HG03045 (cell line): ENCODE data around the gene LUZP2.

ENCODE experiments used
- ATAC-seq: cut with Tn5 transposase; IDR thresholded peaks from one replicate; pipeline ENCODE4 v1.9.1; 2021; ENCODE audit warnings: mild to moderate bottlenecking, moderate library complexity; ENCODE audit not compliant: unreplicated experiment

LUZP2 gene

DNA sequence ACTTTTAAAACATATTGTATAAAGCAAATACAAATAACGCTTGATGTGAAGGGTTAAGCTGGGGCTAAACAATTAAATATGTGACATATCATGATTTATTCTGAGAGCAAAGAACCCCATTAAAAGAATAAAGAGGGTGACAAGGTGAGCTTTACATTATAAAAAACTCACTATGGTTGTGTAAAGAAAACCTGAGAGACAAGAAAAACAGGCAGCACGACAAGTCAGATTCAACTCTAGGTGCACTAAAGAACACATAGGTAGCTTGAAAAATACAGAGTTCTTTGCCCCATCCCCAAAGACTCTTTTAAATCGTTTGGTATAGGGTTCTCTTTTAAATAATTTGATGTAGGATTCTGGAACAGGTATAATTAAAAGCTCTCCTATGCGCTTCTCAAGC lies 63.5 kb downstream of the LUZP2 start:
- no peak for ATAC-seq

DNA sequence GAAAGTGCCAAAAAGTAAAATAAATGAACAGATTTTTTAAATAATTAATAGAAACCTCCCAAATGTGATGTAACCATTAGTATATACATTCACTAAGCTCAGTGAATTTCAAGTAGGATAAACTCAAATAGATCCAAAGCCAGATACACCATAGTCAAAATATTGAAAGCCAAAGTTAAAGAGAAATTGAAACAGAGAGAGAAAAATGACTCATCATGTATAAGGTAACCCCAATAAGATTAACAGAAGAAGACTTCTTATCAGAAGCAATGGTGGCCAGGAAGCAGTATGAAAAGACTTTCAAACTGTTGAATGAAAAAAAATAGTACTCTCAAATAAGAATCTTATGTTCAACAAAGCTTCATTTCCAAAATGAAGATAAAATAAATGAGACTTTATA lies 70.5 kb downstream of the LUZP2 start:
- ATAC-seq = no peak

DNA sequence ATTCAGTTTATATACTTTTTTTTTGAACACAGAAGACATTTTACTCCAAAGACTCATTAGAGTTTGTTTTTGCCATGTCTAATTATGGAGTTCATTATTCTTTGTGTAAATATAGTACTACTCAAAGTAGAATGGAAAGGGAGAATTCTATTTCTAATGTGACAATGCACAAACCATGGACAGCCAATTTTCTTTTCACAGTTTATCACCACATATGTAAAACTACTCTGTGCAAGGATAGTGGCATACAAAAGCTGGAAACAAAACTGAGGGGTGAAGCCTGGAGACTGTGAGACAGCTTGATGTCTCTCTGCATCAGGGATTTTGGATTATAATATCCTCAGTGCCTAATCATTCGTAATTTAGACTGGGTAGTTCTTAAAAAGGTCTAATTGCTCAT lies 75.5 kb downstream of the LUZP2 start:
- no peak for ATAC-seq

DNA sequence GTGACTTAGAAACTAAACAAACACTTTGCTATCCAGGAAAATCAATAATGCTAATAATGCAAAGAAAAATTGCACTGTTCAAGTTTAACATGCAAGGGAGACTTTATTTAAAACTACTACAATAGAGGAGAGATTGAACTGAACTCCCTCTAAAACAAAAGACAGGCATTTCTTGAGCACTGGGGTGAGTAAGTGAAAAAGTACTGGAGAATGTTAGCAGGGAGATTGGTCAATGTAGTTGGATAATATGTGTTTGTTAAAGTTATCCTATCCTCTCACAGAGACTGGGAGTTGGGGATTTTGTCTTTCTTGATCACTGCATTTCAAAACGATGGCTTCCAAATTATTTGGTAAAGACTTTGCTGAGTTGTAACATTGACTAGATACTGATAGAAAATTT lies 77.6 kb downstream of the LUZP2 start:
- no peak for ATAC-seq

GRCh38 chr11:24575392-24575791 lies 78.5 kb downstream of the LUZP2 start:
- no peak for ATAC-seq

- ATAC-seq = no peak
These were observed 88.3 kb downstream of the LUZP2 start for GRCh38 chr11:24585192-24585591.

GRCh38 chr11:24587635-24588034 lies 90.8 kb downstream of the LUZP2 start:
- no peak for ATAC-seq

DNA sequence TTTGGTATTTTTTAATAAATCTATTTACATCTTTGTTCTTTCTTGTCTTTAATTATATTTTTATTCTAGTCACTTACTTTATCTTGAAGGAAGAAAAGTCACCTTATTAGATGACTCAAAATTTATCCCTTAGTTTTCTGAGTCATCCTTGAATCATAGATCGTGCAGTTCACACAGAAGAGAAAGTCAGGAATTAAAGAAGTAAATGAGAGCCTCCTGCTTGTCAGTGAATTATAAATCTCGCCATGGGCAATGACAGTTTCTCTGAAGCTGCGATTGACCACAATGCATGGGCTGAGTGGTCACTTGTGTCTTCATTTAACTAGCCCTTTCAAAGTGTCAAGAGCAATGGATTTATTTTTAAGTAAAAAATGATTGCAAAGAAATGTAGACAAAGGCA lies 91.2 kb downstream of the LUZP2 start:
- no peak for ATAC-seq

DNA sequence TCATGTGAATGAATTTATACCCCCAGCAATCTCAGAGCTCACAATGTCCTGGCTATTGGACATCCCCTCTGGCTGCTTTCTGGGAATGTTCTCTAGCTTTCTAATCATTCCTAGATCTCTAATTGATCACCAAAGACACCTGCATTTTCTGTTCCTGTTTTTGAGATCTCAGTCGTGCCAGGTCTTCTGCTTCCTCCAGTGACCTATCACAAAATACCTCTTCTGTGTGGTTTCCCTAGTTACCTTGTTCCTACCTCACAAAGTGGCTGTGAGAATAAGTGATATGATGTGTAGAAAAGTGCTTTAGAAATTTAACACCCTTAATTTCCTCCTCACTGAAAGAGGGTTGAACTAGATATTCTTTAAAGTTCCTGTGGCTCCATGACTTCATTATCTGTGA lies 92.2 kb downstream of the LUZP2 start:
- ATAC-seq = no peak

DNA sequence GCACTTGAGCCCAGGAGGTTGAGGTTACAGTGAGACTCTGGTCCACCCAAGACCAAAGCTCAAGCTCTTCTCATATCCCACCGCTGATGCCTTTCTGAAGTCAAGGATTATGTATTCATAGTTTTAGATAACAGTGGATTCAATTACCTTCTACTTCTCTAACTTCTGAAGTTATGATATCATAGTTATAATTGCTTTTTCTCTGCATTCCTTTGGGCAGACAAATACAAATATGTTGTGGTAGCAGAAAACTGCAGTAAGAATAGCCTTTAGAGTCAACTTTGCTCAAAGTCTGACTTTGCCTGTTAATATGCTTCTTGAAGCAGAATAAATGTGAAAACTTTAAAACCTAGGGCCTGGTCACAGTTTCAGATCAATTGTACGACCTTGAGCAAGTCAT lies 94.4 kb downstream of the LUZP2 start:
- no peak for ATAC-seq

DNA sequence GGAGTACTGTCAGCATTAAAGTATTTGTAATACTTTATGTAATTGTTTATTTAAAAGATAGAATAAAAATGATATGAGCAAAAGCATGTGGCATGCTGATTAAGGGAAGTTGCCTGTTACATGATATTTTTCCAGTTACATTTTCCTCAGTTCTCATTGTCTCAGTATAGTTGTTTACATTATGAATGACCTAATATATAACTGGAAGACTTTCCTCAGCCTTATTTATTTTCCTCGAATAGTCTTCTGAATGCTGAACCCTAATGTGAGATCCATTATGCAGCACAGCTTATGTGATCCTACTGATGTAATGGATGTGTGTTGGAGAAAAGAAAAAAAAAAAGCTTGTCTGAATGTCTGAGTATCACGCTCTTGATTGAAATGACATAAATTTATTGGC lies 95.5 kb downstream of the LUZP2 start:
- no peak for ATAC-seq

DNA sequence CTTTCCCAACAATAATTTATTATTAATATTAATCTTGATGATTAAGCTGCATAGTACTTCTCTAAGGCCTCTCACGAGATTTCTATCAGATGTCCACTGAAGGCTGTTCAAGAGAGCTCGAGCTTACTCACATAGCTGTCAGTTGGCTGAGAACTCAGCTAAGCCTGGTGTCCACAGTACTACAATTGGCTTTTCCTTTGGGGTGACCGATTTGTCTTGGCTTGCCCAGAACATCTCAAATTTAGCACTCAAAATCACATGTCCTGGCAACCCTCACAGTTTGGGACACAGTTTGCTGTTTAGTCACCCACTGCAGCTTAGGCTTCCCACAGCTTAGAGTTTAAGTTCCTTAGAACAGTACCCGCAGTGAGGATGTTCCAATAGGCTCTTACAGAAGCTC lies 96.5 kb downstream of the LUZP2 start:
- ATAC-seq = no peak

DNA sequence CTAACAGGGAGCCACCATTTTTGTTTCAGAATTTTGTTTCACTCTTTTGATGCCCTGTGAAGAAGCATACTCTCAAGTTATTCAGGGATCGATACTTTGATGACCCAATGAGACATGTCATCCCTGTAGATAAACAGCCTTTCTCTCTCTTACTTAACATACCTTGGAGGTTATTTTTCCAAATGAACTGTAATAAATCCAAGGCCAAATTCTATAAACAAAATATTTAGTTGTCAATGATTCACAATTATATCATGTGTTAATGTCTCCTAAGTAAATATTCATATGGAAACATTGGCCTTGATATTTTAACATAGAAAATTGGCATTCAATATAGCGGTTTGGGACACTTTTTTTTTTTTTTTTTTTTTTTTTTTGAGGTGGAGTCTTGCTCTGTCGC lies 97.5 kb downstream of the LUZP2 start:
- ATAC-seq = no peak

DNA sequence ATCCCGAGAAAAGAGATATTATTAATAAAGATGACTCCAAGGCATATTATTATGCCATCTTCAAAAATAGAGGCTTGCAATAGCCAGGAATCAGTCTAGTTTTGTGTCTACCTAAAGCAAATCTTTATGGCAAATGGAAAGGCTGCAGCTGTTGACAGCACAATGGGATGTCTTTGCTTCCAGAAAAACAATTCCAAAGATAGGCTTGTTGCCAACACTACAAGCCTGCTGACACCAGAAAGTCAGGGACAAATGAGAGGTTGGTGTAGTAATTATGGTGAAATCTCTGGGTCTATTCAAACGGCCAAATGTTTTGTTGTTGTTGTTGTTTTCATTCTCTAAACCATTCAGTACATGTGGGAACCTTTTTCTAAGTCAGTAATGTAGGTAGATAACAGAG lies 101.8 kb downstream of the LUZP2 start:
- ATAC-seq = no peak

DNA sequence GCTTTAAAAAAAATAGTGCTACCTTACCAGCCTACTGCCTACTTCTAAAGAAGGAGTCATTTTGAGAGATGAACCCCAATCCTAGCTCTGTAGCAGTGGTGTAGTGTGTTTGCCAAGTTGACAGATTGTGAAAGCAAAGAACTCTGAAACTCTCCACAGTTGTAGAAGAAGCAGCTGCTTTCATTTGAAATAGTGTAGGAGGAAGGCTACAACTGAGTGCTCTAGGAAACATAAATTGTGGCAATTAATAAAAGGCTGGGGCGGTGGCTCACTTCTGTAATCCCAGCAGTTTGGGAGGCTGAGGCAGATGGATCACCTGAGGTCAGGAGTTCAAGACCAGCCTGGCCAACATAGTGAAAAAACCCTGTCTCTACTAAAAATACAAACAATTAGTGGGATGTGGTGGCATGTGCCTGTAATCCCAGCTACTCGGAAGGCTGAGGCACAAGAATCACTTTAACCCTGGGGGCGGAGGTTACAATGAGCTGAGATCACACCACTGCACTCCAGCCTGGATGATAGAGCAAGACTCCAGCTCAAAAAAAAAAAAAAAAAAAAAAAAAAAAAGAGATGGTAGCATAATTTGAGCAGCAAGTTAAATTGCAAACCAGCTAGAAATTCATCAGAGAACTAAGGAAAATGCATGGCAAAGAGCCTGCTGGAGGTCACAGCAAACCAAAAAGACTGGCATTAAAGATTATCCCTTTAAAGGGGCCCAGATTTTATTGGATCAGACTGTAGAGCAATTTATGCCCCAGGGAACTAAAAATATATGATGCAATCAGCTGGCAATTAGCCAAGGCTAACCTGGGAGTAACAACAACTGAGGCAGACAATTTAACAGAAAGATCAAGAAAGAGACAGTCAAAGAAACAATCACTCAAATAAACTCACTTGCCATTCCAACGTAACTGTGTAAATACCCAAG lies 112.6 kb downstream of the LUZP2 start:
- no peak for ATAC-seq

GRCh38 chr11:24615451-24616160 lies 118.8 kb downstream of the LUZP2 start:
- ATAC-seq = no peak

GRCh38 chr11:24617856-24618255 lies 121.0 kb downstream of the LUZP2 start:
- no peak for ATAC-seq

- no peak for ATAC-seq
These were observed 123.0 kb downstream of the LUZP2 start for GRCh38 chr11:24619900-24620299.

- no peak for ATAC-seq
These were observed 125.4 kb downstream of the LUZP2 start for GRCh38 chr11:24622262-24622661.

DNA sequence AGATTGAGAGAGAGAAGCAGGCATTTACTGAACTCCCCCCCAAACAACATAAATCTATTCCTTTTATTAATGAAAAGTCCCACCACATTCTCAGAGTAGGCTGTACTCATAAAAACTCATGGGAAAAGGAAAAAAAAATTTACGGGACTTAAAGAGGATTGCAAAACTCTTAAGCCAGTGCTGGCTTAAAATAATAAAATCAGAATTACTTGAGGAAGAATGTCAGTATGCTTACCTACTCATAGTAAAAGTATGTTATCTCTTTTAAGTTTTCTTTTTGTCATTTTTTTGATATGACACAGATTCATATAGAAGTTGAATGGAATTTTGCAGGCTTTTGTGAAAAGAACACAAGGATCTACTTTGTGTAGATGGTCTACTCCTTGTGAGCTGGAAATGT lies 126.3 kb downstream of the LUZP2 start:
- no peak for ATAC-seq

GRCh38 chr11:24624432-24624831 lies 127.6 kb downstream of the LUZP2 start:
- no peak for ATAC-seq

DNA sequence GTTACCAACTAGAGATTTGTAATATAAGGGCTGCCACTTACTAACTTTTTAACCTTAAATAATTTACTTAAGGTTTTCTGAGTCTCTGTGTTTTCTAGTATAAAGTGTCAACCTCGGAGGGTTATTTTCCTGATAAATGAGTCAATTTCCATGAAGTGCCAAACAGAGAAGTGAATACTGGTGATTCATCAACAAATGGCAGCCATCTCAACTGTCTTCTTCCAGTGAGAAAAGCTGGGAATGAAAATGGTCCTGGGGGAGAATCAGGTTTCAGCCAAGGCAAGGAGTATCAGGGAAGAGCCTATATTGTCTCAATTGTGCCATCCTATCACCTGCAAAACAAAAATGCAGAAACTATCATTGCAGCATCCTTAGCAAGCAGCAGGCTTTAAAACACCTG lies 129.1 kb downstream of the LUZP2 start:
- ATAC-seq = no peak
